SIG-M5 treated with dmso at 0.1 percent for 504 hours (cell line): Measurements from ENCODE around the gene TMEM164.

Source experiments
- DNase-seq: peaks from one replicate; lab custom pipeline; 2025; ENCODE audit not compliant: unreplicated experiment; lab: John Stamatoyannopoulos, UW

Gene TMEM164

DNA sequence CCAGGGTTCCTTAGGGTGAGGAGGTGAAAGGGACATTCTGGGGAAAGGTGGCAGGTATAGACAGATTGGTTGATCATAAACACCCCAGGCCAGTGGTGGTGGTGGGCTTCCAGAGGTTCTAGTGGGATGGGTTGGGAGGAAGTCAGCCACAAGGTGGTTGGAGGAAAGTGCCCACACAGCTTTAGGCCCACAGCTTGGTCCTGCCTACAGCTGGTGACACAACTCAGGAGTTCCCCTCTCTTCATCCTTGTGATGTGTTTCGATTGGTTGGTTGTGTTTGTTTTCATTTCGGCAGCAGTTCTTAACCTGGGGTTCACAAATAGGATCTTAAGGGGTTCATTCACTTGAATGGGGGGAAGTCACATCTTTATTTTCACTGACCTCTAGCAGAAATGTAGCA lies 157.0 kb downstream of the TMEM164 start:
- DNase-seq = no peak

DNA sequence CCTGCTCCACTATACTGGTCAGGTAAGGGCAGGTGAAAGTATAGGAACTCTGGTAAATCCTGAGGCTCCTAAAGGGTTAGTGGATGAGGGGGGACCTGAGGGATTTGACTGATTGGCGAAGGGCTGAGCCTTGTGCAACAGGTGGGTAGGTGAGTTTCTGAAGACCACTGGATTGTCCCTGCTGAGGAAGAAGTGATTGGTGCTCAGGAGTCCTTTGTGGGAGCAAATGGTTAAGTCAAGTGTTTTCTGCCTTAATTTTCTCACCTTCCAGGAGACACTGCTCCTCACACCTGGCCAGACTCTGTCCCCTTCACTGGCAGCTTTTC lies 158.4 kb downstream of the TMEM164 start:
- no peak for DNase-seq

DNA sequence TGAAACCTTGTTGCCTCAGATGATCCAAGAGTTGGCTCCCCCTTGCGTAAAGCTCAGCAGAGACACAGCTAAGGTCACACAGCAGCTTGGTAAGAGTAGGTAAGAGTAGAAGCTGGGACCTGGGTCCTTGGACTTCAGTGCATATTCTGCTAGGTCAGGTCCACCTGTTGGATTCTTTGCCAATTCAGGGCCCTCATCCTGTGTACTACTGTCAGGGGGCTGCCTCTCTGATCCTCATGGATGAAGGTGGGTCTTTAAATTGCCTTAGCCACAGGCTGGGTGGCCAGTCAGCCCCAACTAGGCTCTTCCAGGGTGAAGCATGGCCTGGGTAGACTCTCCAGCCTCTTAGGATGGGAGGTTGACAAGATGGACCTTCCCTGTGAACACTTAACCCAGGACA lies 159.2 kb downstream of the TMEM164 start:
- DNase-seq = no peak

DNA sequence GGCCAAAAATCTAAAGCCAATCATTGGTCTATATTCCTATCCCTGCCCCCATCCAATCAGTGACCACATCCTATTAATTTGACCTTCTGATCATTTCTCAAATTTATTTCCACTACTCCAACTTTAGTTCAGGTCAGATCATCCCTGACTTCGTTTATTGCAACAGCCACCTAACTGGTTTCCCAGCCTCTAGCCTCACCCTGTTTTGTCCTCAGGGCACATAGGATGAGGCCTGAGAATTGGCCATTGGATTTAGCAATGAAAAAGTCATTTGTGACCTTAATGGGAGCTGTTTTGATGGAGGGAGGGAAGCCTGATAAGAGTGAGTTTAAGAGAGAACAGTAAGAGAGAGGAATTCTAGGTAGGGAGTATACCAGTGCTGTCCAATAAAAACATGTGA lies 160.0 kb downstream of the TMEM164 start:
- peak; percentile 8 for DNase-seq

DNA sequence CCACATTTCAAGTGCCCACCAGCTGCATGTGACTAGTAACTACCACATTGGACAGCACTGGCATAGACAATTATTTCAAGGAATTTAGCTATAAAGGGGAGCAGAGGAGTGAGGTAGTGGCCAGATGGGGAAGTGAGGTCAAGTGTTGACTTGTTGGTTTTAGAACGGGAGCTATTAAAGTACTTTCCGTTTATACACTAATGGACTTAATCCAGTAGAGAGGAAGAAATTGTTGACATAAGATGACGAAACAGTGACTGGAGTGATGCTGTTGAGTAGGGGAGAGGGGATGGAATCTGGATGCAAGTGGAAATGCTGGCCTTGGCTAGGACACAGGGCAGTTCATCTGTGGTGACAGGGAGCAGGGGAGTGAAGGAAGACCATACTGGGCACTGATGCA lies 160.6 kb downstream of the TMEM164 start:
- DNase-seq = no peak

DNA sequence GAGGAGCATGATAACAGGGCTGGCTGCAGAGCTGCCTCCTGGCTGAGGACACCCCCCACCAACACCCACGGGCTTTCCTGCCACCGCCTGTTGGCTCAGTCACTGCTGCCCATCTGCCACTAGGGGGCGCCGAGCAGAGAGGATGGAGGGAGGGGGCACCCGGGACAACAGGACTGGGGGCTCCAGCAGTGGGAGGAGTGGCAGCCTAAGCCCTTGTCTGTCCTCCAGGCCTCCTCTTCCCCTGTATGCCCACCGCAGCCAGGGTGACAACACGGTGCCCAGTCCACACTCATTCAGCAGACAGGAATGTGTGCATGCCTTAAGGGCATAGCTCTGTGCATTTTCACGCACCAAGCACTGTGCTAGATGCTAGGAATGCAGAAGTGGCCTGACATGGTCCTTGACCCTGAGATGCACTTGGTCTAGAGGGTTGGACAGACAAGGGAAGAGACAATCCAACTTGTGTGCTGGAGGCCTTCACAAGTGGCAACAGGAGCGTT lies 165.1 kb downstream of the TMEM164 start:
- DNase-seq = no peak

DNA sequence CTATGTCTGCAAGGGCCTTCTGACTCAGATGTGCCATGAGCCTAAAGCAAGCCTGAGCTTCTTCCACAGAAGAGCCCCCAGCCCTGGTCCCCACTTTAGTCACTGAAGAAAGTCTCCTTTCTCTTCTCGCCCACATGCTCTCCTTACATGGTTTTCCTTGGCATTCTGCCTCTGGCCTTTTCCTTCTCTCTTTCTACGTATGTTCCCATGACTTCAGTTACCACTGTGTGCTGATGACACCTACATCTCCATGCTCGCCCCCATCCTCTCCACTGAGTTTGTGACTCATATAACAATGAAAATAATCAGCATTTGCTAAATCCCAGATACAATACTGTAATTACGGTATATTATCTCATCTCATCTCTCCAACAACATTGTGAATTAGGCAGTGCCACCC lies 165.7 kb downstream of the TMEM164 start:
- no peak for DNase-seq

DNA sequence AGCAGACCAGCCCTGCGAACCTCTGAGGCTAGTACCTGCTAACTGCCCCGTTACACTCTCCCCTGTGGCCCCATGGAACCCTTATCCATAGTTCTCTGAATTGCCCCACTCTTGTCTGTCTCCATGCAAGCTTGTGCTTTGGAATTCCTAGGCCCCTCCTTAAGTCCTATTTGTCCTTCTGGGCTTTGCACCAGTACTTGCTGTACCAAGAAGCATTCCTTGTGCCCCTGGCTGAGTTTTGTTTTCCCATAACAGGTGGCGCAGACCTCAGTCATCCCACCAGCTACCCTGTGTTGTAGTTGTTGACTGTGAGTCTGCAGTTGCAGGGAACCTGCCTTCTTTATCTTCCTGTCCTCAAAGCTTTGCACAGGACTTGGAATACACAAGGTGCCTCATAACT lies 167.1 kb downstream of the TMEM164 start:
- DNase-seq = no peak

DNA sequence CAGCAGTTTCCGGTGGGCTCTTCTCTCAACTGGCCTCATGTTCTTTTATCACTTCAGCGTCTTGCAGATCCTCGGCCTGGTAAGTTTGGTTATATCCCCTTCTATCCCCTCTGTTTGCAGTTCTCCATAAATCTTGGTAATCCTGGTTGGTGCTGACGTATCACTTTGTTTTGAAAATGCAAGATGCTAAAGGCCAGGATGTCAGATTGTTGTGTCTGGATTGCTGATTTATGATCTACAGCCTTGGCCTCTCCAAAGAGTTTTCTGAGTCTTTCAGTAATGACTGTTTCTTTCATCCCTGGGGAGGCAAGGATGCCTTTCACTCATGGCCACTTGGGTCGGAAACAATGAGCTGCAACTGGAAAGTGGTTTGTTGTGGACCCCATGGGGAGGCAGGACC lies 168.5 kb downstream of the TMEM164 start:
- no peak for DNase-seq

DNA sequence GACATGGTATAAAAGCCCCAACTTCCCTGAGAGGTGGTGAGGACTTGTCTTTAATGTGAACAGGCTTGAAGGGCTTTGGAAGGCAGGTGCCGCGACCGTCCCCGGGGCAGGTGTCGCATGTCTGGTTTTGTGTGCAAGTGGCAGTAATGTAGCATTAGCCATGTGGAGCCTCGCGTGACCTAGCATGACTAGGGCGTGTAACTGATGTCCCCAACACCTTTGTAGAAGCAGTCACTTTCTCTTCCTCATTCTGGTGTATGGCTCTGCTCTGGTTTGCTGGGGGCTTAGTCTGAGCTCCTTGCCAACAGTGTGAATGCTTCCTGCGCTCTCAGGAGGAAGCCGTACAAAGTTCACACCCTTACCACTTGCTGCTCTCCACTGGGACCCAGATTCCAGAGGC lies 169.3 kb downstream of the TMEM164 start:
- peak; percentile 53 for DNase-seq

DNA sequence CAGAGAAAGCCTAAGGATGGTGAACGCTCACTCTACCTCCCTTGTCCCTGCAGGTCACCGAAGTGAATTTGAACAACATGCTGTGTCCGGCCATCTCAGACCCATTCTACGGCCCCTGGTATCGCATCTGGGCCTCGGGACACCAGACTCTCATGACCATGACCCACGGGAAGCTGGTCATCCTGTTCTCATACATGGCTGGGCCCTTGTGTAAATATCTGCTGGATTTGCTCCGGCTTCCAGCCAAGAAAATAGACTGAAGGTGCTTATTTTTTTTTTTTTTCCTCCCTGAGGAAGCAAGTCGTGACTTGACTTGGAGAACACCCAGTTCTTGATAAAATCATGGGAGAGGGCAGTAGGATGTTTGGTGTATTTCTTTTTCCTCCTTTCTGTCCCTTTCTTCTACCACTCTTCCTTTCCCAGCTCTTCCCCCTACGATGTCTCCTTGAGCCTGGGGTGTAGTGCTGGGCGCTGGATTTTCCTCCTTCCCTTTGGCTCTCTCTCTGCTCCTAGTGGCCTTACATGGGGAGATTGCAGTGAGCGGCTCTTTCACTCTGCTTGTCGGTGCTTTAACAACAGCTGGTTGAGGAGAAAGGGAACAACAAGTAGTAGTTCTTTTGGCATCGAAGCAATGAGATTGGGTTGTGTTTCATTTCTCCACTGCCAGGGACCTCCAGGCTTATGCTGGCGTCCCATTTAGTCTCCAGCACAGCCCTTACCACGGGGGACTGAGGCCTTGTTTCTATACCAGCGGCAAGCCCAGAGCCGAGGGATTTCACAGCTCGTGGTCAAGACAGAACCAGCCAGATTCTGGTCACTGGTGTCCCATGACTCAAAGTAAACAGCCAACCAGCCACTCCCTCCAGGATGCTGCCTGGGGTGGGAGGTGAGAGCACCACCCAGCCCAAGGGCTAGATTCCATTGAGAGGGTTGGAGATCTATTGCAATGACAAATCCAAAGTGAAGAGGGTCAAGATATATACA lies 170.6 kb downstream of the TMEM164 start:
- DNase-seq = no peak

DNA sequence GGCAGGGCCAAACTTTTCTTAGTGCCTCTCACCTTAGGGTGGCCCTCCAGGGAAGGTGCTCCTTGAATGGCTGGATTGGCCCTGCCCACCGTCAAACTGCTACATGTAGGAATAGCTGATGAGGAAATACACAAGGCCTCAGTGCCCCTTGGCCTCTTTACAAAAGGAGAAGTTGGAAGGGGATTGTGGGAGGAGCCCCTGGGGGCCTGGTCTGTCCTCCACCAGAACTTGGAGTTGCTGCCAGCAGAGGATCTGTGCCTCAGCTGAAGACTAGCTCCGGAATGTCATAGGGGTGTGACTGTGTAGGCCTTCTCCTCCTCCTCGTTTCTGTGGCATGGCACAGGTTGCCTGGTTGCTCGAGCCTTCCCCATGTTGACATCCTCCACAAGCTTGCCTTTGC lies 172.2 kb downstream of the TMEM164 start:
- peak; percentile 61 for DNase-seq

DNA sequence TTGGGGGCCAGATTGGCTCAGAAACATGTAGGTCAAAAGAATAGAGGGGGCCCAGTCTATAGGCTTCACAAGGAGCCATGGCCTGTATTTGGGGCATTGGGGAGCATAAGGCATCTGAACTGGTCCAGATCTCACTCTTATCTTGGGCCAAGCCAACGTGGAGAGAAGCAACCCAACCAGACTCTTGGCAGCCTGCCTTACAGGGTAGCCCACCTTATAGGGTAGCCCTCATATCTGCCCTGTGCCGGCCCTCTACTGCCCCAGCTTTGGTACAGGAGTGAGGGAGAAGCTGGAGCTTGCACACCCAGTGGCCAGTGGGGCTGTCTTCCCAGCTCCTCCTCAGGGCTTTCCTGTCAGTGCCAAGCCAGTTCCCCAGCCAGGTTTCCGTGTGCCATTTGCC lies 172.8 kb downstream of the TMEM164 start:
- DNase-seq = no peak

DNA sequence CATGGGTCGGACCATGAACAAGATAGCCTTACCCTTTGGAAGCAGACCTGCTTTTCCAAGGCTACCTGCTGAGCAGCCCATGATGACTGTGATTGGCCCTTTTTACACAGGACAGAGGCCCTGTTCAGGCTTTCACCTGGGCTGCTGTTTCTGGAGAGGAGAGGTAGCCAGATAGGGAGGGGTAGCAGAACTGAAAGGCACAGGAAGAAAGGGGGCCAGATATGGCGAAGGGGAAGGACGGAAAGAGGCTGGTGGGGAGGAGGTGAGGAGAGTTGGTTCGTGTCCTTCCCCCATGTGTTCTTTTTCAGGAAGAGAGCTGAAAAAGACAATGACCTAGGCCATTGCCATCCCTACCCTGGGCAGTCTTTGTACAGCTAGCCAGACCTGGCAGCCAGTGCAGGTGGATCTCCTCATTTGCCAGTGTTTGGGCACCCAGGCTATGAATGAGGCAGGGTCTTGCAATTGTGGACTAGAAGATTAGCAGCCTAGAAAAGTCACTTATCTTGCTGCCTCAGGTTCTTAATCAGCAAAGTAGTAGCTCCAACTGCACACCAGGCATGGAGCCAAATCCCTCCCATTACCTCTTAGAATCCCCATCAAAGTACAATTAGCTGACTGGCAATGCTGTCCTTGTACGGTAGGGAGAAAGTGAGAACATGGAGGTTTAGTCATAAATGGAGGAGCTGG lies 175.4 kb downstream of the TMEM164 start:
- DNase-seq = no peak

DNA sequence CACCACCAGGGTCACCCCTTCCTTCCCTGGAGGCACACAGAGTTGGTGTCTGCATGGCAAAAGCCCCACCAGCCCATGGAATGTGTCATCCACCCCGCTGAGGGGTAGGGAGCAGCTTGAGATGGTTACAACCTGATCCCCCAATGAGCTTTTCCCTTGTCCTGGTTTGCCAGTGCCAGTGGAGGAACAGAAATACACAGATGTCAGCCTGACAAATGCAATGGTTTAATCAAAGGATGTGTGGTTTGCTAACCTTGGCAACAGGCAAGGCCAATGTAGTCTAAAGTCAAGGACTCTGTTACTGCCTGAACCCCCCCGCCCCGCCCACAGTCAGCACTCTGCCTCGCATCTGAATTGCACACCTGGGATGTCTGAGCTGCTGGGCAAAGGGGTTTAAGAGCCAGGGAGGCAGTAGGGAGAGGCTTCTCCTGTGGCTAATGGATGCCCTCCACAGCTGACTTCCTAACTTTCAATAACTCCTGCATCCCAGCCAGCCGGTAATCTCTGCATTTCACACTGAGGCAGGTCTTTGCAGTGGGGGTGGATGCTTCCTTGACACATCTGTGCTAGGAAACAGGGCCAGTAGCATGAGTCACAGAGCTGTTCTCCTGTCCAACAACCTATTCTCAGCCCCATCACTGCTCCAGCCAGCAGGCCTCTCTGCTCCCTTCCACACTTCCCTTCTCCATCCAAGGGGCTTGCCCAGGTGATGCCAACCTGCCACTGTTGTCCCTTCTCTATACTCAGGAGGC lies 177.4 kb downstream of the TMEM164 start:
- DNase-seq = no peak

DNA sequence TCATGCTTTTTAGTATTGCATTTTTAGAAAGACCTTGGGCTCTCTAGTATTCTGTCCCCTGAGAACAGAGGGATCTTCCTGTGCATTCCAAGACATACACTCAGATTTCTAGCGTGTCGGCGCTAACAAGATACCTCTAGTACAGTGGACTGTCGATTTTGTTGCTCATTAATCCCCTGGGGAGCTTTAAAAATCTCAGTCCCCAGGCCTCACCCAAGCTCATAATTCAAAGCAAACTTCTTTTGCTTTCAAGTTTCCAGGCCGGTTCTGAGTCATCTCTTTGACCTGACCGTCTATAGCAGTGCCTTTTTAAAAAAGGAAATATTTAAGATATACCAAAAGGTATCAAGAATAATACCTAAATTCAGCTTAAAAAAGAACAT lies 178.0 kb downstream of the TMEM164 start:
- no peak for DNase-seq

DNA sequence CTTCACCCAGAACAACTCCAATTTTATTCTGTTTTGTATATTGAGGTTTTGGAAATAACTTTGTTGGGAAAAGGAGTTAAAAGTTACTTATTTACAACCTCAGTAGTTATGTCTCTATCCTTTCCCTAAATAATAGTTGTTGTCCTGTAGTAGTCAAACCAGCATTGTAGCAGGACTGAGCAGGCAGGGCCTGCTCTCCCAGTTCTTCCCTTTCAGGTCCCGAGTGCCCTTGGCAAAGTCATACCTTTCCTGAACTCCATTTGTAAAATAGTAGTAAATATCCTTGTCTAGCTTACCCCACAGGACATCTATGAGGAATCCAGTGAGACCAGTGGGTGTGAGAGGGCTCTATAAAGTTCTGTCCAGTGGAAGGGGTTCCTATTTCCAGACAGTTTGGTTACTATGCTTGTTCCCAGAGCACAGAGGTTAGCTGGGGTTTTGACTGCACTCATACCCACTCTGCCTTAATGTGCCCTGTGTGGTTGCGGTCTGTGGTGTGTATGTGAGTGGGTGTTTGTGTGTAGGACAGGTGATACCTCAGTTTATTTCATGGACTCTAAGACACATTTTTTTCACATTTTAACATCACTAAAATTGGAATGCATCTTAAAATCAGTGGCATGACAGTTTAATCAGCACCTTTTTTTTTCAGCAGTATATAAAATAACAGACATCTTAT lies 178.7 kb downstream of the TMEM164 start:
- DNase-seq = no peak

DNA sequence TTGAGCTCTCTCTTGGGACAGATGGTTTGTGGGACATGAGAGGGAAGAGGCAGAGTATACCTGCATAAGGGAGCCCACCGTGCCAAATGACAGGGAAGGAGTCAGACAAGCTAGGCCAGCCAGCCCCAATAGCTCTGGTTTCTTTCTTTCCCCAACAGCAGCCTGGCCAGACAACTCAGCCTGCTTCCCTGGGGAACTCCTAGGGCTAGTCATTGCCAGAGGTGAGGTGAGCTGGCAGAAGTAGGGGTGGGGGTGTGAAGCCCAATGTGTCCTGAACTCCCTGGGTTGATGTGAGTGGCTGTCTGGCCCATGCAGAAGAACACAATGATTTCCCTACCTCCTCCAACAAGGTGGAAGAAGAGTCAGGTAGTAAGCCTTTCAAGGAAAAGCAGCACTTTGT lies 179.4 kb downstream of the TMEM164 start:
- no peak for DNase-seq

DNA sequence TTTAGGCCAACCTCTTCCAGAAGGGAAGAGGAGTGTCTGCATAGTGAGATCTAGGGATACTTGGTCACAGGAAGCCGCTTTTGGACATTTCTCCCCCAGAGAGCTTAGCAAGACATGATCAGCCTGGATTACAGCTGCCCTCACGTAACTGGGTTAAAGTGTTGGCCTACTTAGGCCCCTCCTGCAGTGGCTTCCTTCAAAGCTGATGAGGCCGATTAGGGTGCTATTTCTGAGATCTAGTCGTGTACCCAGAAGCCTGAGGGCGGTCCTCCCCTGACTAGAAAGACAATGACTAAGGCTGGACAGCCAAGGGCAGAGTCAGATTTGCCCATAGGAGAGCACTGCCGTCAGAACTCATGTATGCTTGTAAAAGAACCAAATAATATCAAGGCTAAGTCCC lies 180.0 kb downstream of the TMEM164 start:
- DNase-seq = no peak

DNA sequence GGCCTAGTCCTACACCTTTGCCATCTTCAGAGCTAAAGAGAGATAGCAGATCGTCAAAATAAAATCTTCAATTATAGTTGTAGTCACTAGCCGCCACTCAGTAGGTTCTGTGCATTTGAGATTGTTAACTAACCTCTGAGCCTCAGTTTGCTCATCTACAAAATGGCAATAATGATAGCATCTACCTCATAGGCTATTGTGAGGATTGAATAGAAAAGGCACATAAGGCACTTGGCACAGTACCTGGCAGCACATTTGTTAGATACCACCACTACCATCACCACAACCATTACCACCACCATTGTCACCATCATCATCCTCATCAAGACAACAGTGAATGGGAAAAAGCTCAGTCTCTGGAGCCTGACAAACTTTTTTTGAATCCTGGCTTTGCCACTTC lies 180.4 kb downstream of the TMEM164 start:
- DNase-seq = no peak
